GM21717 (cell line): ENCODE results near the gene RAN.
"Not testable (repeated sequence)": the region's sequence is repeated elsewhere in the genome, so short reads cannot be mapped to it uniquely, and the experiment has no call there.

Source experiments
- ATAC-seq: cut with Tn5 transposase; IDR thresholded peaks from one replicate; pipeline ENCODE4 v1.9.1; 2021; ENCODE audit warnings: mild to moderate bottlenecking, moderate library complexity; ENCODE audit not compliant: unreplicated experiment

Gene RAN

GRCh38 chr12:130871286-130872178, at the start of gene RAN:
RAN (plus strand) TSS chr12:130872066; CDS start chr12:130872594, 528 bp downstream.
- peak; percentile 50 for ATAC-seq

GRCh38 chr12:130825771-130826150, 46.1 kb upstream of the RAN start:
- ATAC-seq = no peak

- no peak for ATAC-seq
Observed at GRCh38 chr12:130826151-130826801, 45.6 kb upstream of the RAN start.

- ATAC-seq = no peak
Observed at GRCh38 chr12:130827432-130827831, 44.4 kb upstream of the RAN start.

GRCh38 chr12:130828895-130829294, 43.0 kb upstream of the RAN start:
- ATAC-seq = no peak

GRCh38 chr12:130829391-130830245, 42.2 kb upstream of the RAN start:
- no peak for ATAC-seq

- no peak for ATAC-seq
Observed at GRCh38 chr12:130830246-130830551, 41.7 kb upstream of the RAN start.

GRCh38 chr12:130831246-130831645, 40.6 kb upstream of the RAN start:
- ATAC-seq = no peak

- ATAC-seq = no peak
Observed at GRCh38 chr12:130831876-130832405, 39.9 kb upstream of the RAN start.

GRCh38 chr12:130832561-130833209, 39.2 kb upstream of the RAN start:
- ATAC-seq = no peak

GRCh38 chr12:130835011-130835410, 36.9 kb upstream of the RAN start:
- ATAC-seq = no peak

- ATAC-seq = no peak
Observed at GRCh38 chr12:130835436-130835835, 36.4 kb upstream of the RAN start.

- peak; percentile 19 for ATAC-seq
Observed at GRCh38 chr12:130838284-130838950, 33.4 kb upstream of the RAN start.

- ATAC-seq = peak; percentile 80
Observed at GRCh38 chr12:130838951-130839769, 32.7 kb upstream of the RAN start, which contains the start of gene STX2. STX2 (minus strand) TSS chr12:130839250; CDS start chr12:130839099, 151 bp downstream.

- ATAC-seq = no peak
Observed at GRCh38 chr12:130839770-130840404, 32.0 kb upstream of the RAN start.

GRCh38 chr12:130846369-130846768, 25.5 kb upstream of the RAN start:
- no peak for ATAC-seq

GRCh38 chr12:130847112-130847511, 24.8 kb upstream of the RAN start:
- ATAC-seq = no peak

GRCh38 chr12:130848105-130848504, 23.8 kb upstream of the RAN start:
- not testable (repeated sequence) for ATAC-seq
